Measurements from ENCODE around the gene COL8A1.

- TF ChIP-seq, protein P1, sequence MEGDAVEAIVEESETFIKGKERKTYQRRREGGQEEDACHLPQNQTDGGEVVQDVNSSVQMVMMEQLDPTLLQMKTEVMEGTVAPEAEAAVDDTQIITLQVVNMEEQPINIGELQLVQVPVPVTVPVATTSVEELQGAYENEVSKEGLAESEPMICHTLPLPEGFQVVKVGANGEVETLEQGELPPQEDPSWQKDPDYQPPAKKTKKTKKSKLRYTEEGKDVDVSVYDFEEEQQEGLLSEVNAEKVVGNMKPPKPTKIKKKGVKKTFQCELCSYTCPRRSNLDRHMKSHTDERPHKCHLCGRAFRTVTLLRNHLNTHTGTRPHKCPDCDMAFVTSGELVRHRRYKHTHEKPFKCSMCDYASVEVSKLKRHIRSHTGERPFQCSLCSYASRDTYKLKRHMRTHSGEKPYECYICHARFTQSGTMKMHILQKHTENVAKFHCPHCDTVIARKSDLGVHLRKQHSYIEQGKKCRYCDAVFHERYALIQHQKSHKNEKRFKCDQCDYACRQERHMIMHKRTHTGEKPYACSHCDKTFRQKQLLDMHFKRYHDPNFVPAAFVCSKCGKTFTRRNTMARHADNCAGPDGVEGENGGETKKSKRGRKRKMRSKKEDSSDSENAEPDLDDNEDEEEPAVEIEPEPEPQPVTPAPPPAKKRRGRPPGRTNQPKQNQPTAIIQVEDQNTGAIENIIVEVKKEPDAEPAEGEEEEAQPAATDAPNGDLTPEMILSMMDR (IDR thresholded peaks at IDR 0.05), result no peak
- TF ChIP-seq POLR2A (IDR thresholded peaks at IDR 0.05), result no peak
- TF ChIP-seq POLR2AphosphoS5 (IDR thresholded peaks at IDR 0.05; ENCODE audit: insufficient read depth in 1 of 2, low read depth in 1 of 2), result no peak
Observed at GRCh38 chr3:99714146-99714545, 75.8 kb downstream of the COL8A1 start.

Data from vagina (tissue), 2 donors.